Sigmoid colon (tissue), 3 donors: Measurements from ENCODE around the gene CARMIL3.
"Not testable (repeated sequence)": the region's sequence is repeated elsewhere in the genome, so short reads cannot be mapped to it uniquely, and the experiment has no call there.

Experiments
- CTCF ChIP-seq, 4 experiments: fragments of 450-650 bp in 3 of 4; fragments of 200-600 bp in 1 of 4; IDR thresholded peaks; one replicate each; pipeline ENCODE4 v1.5.1; 2016 to 2019; ENCODE audit warnings: antibody characterized with exemption in 4 of 4, mild to moderate bottlenecking in 3 of 4, moderate library complexity in 2 of 4
- POLR2A ChIP-seq, 2 donors: fragments of 450-650 bp; IDR thresholded peaks; one replicate each; pipeline ENCODE4 v1.6.1; 2016; ENCODE audit warnings: antibody characterized with exemption in 2 of 2, mild to moderate bottlenecking in 2 of 2, moderate library complexity in 2 of 2

GRCh38 chr14:24050753-24051152 is 1.1 kb upstream of the CARMIL3 start:
- TF ChIP-seq CTCF, POLR2A (IDR thresholded peaks at IDR 0.05): not testable (repeated sequence)
